H9 (cell line): ENCODE results near the gene FOS. TPM values are rescaled to one million over a fixed set of nuclear protein-coding genes. Genes with fewer than 3 reads are reported as not detected.

Source experiments
- DNase-seq: peaks from one replicate; pipeline ENCODE4 v3.0.0-alpha.2; 2017
- H2AFZ ChIP-seq: one replicate; pipeline ENCODE4 v1.6.1; 2013; ENCODE audit warnings: mild to moderate bottlenecking, low read length, control low read depth, moderate library complexity
- H2AK5ac ChIP-seq: 2 replicates; pipeline ENCODE4 v1.6.1; 2013; ENCODE audit warnings: low read length, control low read depth, mixed read lengths; ENCODE audit not compliant: insufficient read length
- H2BK120ac ChIP-seq: one replicate; pipeline ENCODE4 v1.6.1; 2013; ENCODE audit warnings: low read depth, mild to moderate bottlenecking, low read length, control low read depth, inconsistent platforms; ENCODE audit not compliant: poor library complexity, severe bottlenecking
- H2BK12ac ChIP-seq: 2 replicates; pipeline ENCODE4 v1.6.1; 2013; ENCODE audit warnings: low read length, control low read depth, mixed read lengths, low read depth; ENCODE audit not compliant: insufficient read length
- H2BK15ac ChIP-seq: 2 replicates; pipeline ENCODE4 v1.6.1; 2013; ENCODE audit warnings: low read depth, low read length, control low read depth
- H2BK20ac ChIP-seq: one replicate; pipeline ENCODE4 v1.6.1; 2013; ENCODE audit warnings: low read depth, mild to moderate bottlenecking, low read length, control low read depth, inconsistent platforms; ENCODE audit not compliant: poor library complexity, severe bottlenecking
- H2BK5ac ChIP-seq: 2 replicates; pipeline ENCODE4 v1.6.1; 2013; ENCODE audit warnings: low read length, control low read depth, mixed read lengths; ENCODE audit not compliant: insufficient read length
- H3K14ac ChIP-seq: 2 replicates; pipeline ENCODE4 v1.6.1; 2013; ENCODE audit warnings: low read length, control low read depth; ENCODE audit not compliant: insufficient read depth
- H3K18ac ChIP-seq: 2 replicates; pipeline ENCODE4 v1.6.1; 2013; ENCODE audit warnings: low read depth, mild to moderate bottlenecking, mixed read lengths, low read length, control low read depth; ENCODE audit not compliant: insufficient read length
- H3K23ac ChIP-seq: 2 replicates; pipeline ENCODE4 v1.6.1; 2013; ENCODE audit warnings: low read length, control low read depth, mixed read lengths, low read depth; ENCODE audit not compliant: insufficient read length
- H3K23me2 ChIP-seq: 2 replicates; pipeline ENCODE4 v1.6.1; 2013; ENCODE audit warnings: low read depth, mild to moderate bottlenecking, mixed read lengths, low read length, control low read depth; ENCODE audit not compliant: insufficient read length, poor library complexity, severe bottlenecking
- H3K27ac ChIP-seq: 2 replicates; pipeline ENCODE4 v1.5.1; 2013; ENCODE audit warnings: low read length, control low read depth, mixed read lengths, low read depth; ENCODE audit not compliant: insufficient read length
- H3K27me3 ChIP-seq: 2 replicates; pipeline ENCODE4 v1.6.1; 2013; ENCODE audit warnings: low read length, control low read depth, inconsistent platforms; ENCODE audit not compliant: insufficient read depth
- H3K4ac ChIP-seq: 2 replicates; pipeline ENCODE4 v1.6.1; 2013; ENCODE audit warnings: low read depth, mild to moderate bottlenecking, control low read depth, inconsistent platforms, low read length, moderate library complexity
- H3K4me1 ChIP-seq: 2 replicates; pipeline ENCODE4 v1.6.1; 2013; ENCODE audit warnings: low read length, control low read depth, inconsistent platforms; ENCODE audit not compliant: insufficient read depth
- H3K4me2 ChIP-seq: 2 replicates; pipeline ENCODE4 v1.6.1; 2013; ENCODE audit warnings: low read length, control low read depth, mixed read lengths; ENCODE audit not compliant: insufficient read length, insufficient read depth
- H3K56ac ChIP-seq: 2 replicates; pipeline ENCODE4 v1.6.1; 2013; ENCODE audit warnings: low read depth, mild to moderate bottlenecking, mixed read lengths, low read length, control low read depth; ENCODE audit not compliant: insufficient read length
- H3K79me1 ChIP-seq: 2 replicates; pipeline ENCODE4 v1.6.1; 2013; ENCODE audit warnings: low read depth, mild to moderate bottlenecking, moderate library complexity, low read length, control low read depth, inconsistent platforms; ENCODE audit not compliant: insufficient read depth, poor library complexity, severe bottlenecking
- H3K79me2 ChIP-seq: 2 replicates; pipeline ENCODE4 v1.6.1; 2013; ENCODE audit warnings: low read length, control low read depth, inconsistent platforms; ENCODE audit not compliant: insufficient read depth
- H3K9ac ChIP-seq: 2 replicates; pipeline ENCODE4 v1.6.1; 2013; ENCODE audit warnings: low read length, control low read depth, mixed read lengths; ENCODE audit not compliant: insufficient read length; ENCODE audit errors: extremely low read depth
- H3K9me3 ChIP-seq: one replicate; pipeline ENCODE4 v1.6.1; 2013; ENCODE audit warnings: low read depth, low read length, inconsistent platforms; ENCODE audit not compliant: control insufficient read depth
- H3T11ph ChIP-seq: one replicate; pipeline ENCODE4 v1.6.1; 2013; ENCODE audit warnings: mild to moderate bottlenecking, low read length, control low read depth, inconsistent platforms
- H4K20me1 ChIP-seq: one replicate; pipeline ENCODE4 v1.6.1; 2013; ENCODE audit not compliant: control insufficient read depth, insufficient read length, insufficient read depth
- H4K5ac ChIP-seq: 2 replicates; pipeline ENCODE4 v1.6.1; 2013; ENCODE audit warnings: low read depth, mild to moderate bottlenecking, mixed read lengths, low read length, control low read depth; ENCODE audit not compliant: insufficient read length
- H4K8ac ChIP-seq: replicated peaks from 2 replicates; pipeline ENCODE4 v1.6.1; 2013; ENCODE audit warnings: low read length, control low read depth, mixed read lengths, low read depth; ENCODE audit not compliant: insufficient read length
- H4K91ac ChIP-seq: 2 replicates; pipeline ENCODE4 v1.6.1; 2013; ENCODE audit warnings: low read depth, mild to moderate bottlenecking, moderate library complexity, mixed read lengths, low read length, control low read depth; ENCODE audit not compliant: insufficient read length
- H3K27ac Mint-ChIP-seq, 3 experiments: 2 replicates in 2 of 3; 3 replicates in 1 of 3; pipeline ENCODE4 v1.8.0; 2020 to 2021; ENCODE audit warnings: mixed read lengths in 3 of 3, mild to moderate bottlenecking in 1 of 3, moderate library complexity in 1 of 3
- H3K27me3 Mint-ChIP-seq: 2 replicates; pipeline ENCODE4 v1.8.0; 2021; ENCODE audit warnings: low read depth, mild to moderate bottlenecking, moderate library complexity, mixed read lengths
- H3K36me3 Mint-ChIP-seq, 3 experiments: 2 replicates in 2 of 3; 3 replicates in 1 of 3; pipeline ENCODE4 v1.8.0; 2020 to 2021; ENCODE audit warnings: low read depth in 3 of 3, mixed read lengths in 3 of 3; ENCODE audit not compliant: insufficient read depth in 1 of 3
- H3K4me1 Mint-ChIP-seq, 2 experiments: 2 replicates each; pipeline ENCODE4 v1.8.0; 2020; ENCODE audit warnings: mixed read lengths in 2 of 2
- H3K4me3 Mint-ChIP-seq, 2 experiments: 2 replicates in 1 of 2; 3 replicates in 1 of 2; pipeline ENCODE4 v1.8.0; 2020 to 2021; ENCODE audit warnings: mild to moderate bottlenecking in 2 of 2, mixed read lengths in 2 of 2, moderate library complexity in 1 of 2
- H3K9me3 Mint-ChIP-seq, 2 experiments: 2 replicates in 1 of 2; 3 replicates in 1 of 2; pipeline ENCODE4 v1.8.0; 2020; ENCODE audit warnings: mild to moderate bottlenecking in 2 of 2, mixed read lengths in 2 of 2, moderate library complexity in 1 of 2
- WGBS: extraction: QIAGEN DNeasy Blood & Tissue Kit; methylation state at CpG from one replicate; pipeline ENCODE4 v1.1.7; 2013; ENCODE audit warnings: missing lambda C conversion rate, low lambda C conversion rate, mixed read lengths; ENCODE audit not compliant: insufficient read length; ENCODE audit errors: extremely low coverage; 5-methylcytosine and 5-hydroxymethylcytosine counted together
- total RNA-seq: library from RNA; stranded (reverse); gene quantifications from 2 replicates; pipeline ENCODE4 v1.2.1, GENCODE V29; 2021
- TF ChIP-seq, protein P1 (sequence below): fragments of 200-600 bp; sonication (generic); conservative IDR thresholded peaks from 3 replicates; pipeline ENCODE4 v1.8.0; 2021; ENCODE audit warnings: antibody characterized with exemption, mild to moderate bottlenecking

FOS gene
- total RNA-seq, 1 experiment from 2014 or later: 33.9 TPM

DNA sequence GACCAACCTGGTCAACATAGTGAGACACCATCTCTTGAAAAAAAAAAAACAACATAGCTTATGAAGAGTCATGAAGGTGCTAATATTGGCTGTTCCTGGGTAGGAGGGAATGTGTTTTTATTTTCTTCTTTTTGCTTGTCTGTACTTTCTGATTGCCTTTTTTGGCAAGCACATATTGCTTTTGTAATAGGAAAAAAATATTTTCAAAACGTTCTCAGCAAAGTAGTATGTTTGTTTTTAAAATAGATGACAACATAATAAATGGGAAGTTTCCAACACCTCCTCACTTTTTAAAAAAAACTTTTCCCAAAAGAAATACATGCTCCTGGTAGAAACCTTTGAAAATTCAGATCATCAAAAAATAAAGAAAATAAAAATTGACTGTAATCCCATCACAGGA is 20.9 kb downstream of the FOS start:
- no peak overlapping the region for H2BK5ac ChIP-seq
- H3K4me2 ChIP-seq: no peak overlapping the region
- H3T11ph ChIP-seq: no peak overlapping the region
- H4K8ac ChIP-seq: no peak overlapping the region
- Mint-ChIP-seq H3K4me3 (no peak overlapping the region), H3K27me3 (no peaks in the 10 kb centered on the region; the same call in 1 of the 2 replicates), H3K4me1 (peaks cover 12 to 16% of the 10 kb centered on the region in 2 experiments), H3K27ac (no peak overlapping the region), H3K9me3 (no peaks in the 10 kb centered on the region), H3K36me3 (no peaks in the 10 kb centered on the region)
- no peaks in the 10 kb centered on the region for H3K9me3 ChIP-seq
- WGBS: no CpG with 5 or more reads among the region's 1 CpG
- H3K18ac ChIP-seq: no peak overlapping the region
- H4K20me1 ChIP-seq: no peaks in the 10 kb centered on the region
- H3K79me2 ChIP-seq: no peaks in the 10 kb centered on the region
- H3K27ac ChIP-seq: no peak overlapping the region
- DNase-seq: no peak
- no peak overlapping the region for H2AK5ac ChIP-seq
- H3K4me1 ChIP-seq: peaks cover 4% of the 10 kb centered on the region; the same call in 1 of the 2 replicates
- H3K9ac ChIP-seq: no peak overlapping the region
- no peak overlapping the region for H4K5ac ChIP-seq
- H2BK15ac ChIP-seq: no peak overlapping the region
- H3K56ac ChIP-seq: no peak overlapping the region
- no peak overlapping the region for H2BK20ac ChIP-seq
- TF ChIP-seq, protein P1, sequence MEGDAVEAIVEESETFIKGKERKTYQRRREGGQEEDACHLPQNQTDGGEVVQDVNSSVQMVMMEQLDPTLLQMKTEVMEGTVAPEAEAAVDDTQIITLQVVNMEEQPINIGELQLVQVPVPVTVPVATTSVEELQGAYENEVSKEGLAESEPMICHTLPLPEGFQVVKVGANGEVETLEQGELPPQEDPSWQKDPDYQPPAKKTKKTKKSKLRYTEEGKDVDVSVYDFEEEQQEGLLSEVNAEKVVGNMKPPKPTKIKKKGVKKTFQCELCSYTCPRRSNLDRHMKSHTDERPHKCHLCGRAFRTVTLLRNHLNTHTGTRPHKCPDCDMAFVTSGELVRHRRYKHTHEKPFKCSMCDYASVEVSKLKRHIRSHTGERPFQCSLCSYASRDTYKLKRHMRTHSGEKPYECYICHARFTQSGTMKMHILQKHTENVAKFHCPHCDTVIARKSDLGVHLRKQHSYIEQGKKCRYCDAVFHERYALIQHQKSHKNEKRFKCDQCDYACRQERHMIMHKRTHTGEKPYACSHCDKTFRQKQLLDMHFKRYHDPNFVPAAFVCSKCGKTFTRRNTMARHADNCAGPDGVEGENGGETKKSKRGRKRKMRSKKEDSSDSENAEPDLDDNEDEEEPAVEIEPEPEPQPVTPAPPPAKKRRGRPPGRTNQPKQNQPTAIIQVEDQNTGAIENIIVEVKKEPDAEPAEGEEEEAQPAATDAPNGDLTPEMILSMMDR: no peak
- H3K27me3 ChIP-seq: no peaks in the 10 kb centered on the region
- H2AFZ ChIP-seq: no peak overlapping the region
- H3K23ac ChIP-seq: no peak overlapping the region
- H2BK12ac ChIP-seq: no peak overlapping the region
- H3K4ac ChIP-seq: no peak overlapping the region
- no peak overlapping the region for H2BK120ac ChIP-seq
- peaks cover 9% of the 10 kb centered on the region for H3K23me2 ChIP-seq
- H3K14ac ChIP-seq: no peak overlapping the region
- H4K91ac ChIP-seq: no peak overlapping the region
- no peaks in the 10 kb centered on the region for H3K79me1 ChIP-seq
